ENCODE results near the gene GLIS2. TPM values are rescaled to one million over a fixed set of nuclear protein-coding genes. Genes with fewer than 3 reads are reported as not detected.

Gene GLIS2
- total RNA-seq, 1 donor from 2014 or later, result not detected

- peak; percentile 78 for DNase-seq
- no peaks in the 10 kb centered on the region for H3K36me3 Mint-ChIP-seq (ENCODE audit: low read depth)
- intact Hi-C loops (cut with micrococcal nuclease), result loop anchor here (1.0 to 2.0 kb wide), 4 partner anchors 16 to 114 kb away; partner anchors contain the start of gene TFAP4
- H3K9me3 Mint-ChIP-seq, result no peaks in the 10 kb centered on the region
- peaks cover 15% of the 10 kb centered on the region for H3K27me3 Mint-ChIP-seq
- ChIA-PET CTCF (interaction anchor here (0.5 to 4.0 kb wide), 15 partner anchors 9 to 260 kb away, joined by 3 to 63 read pairs (median 4); no protein-coding TSS in a partner anchor), POLR2A (interaction anchor here (0.6 to 1.0 kb wide), 4 partner anchors 15 to 250 kb away, joined by 3 to 13 read pairs (median 4); partner anchors contain the start of gene CDIP1)
- no peak overlapping the region for H3K27ac Mint-ChIP-seq
- peak; percentile 95 for ATAC-seq (ENCODE audit: low read depth)
- H3K4me3 Mint-ChIP-seq, result no peak overlapping the region
- peaks cover 9% of the 10 kb centered on the region for H3K4me1 Mint-ChIP-seq
- peak; percentile 79 for TF ChIP-seq CTCF (IDR thresholded peaks at IDR 0.05)
Measured at GRCh38 chr16:4288148-4288921, 27.5 kb upstream of the GLIS2 start.

GRCh38 chr16:4290236-4290830, 25.5 kb upstream of the GLIS2 start:
- ChIA-PET POLR2A (no interaction called here), CTCF (interaction anchor here (1.0 to 4.0 kb wide), 5 partner anchors 16 to 52 kb away, joined by 3 to 63 read pairs (median 4); no protein-coding TSS in a partner anchor)
- Mint-ChIP-seq H3K4me3 (no peak overlapping the region), H3K27me3 (peaks cover 8% of the 10 kb centered on the region), H3K36me3 (ENCODE audit: low read depth) (no peaks in the 10 kb centered on the region), H3K9me3 (no peaks in the 10 kb centered on the region), H3K4me1 (peaks cover 9% of the 10 kb centered on the region), H3K27ac (no peak overlapping the region)
- intact Hi-C loops (cut with micrococcal nuclease), result no loop called here
- DNase-seq (no peak), ATAC-seq (ENCODE audit: low read depth) (no peak)
- no peak for TF ChIP-seq CTCF (IDR thresholded peaks at IDR 0.05)

GRCh38 chr16:4291699-4292098, 24.2 kb upstream of the GLIS2 start:
- Mint-ChIP-seq H3K9me3 (no peaks in the 10 kb centered on the region), H3K4me1 (peaks cover 9% of the 10 kb centered on the region), H3K27me3 (peaks cover 8% of the 10 kb centered on the region), H3K36me3 (ENCODE audit: low read depth) (no peaks in the 10 kb centered on the region), H3K4me3 (no peak overlapping the region), H3K27ac (no peak overlapping the region)
- CTCF ChIA-PET, result interaction anchor here (1.0 to 4.0 kb wide), 4 partner anchors 15 to 50 kb away, joined by 3 to 63 read pairs (median 4); no protein-coding TSS in a partner anchor
- no peak for TF ChIP-seq CTCF (IDR thresholded peaks at IDR 0.05)
- no peak for DNase-seq
- intact Hi-C loops (cut with micrococcal nuclease), result no loop called here
- POLR2A ChIA-PET, result no interaction called here
- ATAC-seq (ENCODE audit: low read depth), result no peak

GRCh38 chr16:4293181-4293716, 22.6 kb upstream of the GLIS2 start:
- DNase-seq, result no peak
- Mint-ChIP-seq H3K27me3 (peaks cover 8% of the 10 kb centered on the region), H3K27ac (no peak overlapping the region), H3K4me1 (peaks cover 5% of the 10 kb centered on the region), H3K9me3 (no peaks in the 10 kb centered on the region), H3K36me3 (ENCODE audit: low read depth) (no peaks in the 10 kb centered on the region), H3K4me3 (no peak overlapping the region)
- no peak for ATAC-seq (ENCODE audit: low read depth)
- intact Hi-C loops (cut with micrococcal nuclease), result no loop called here
- POLR2A ChIA-PET, result no interaction called here
- CTCF ChIA-PET, result no interaction called here
- no peak for TF ChIP-seq CTCF (IDR thresholded peaks at IDR 0.05)
